GM08714 (cell line): Measurements from ENCODE around the gene PRPF40A.

ENCODE experiments used
- H3K4me3 ChIP-seq: fragments of 200-500 bp; sonication (Bioruptor generic); 2 replicates; pipeline ENCODE4 v1.5.1; 2014; ENCODE audit warnings: mild to moderate bottlenecking, low read length, inconsistent platforms
- ZNF274 ChIP-seq: IDR thresholded peaks from 2 replicates; pipeline ENCODE4 v1.6.1; 2012; ENCODE audit warnings: mild to moderate bottlenecking, low read depth, low read length

Gene PRPF40A

GRCh38 chr2:152607793-152608300 lies 109.4 kb downstream of the PRPF40A start:
- H3K4me3 ChIP-seq = no peak overlapping the region
- no peak for TF ChIP-seq ZNF274

- TF ChIP-seq ZNF274 = no peak
- H3K4me3 ChIP-seq = no peak overlapping the region
Measured at GRCh38 chr2:152606941-152607340, 110.3 kb downstream of the PRPF40A start.

- no peak overlapping the region for H3K4me3 ChIP-seq
- TF ChIP-seq ZNF274 = no peak
Measured at GRCh38 chr2:152606081-152606480, 111.2 kb downstream of the PRPF40A start.

- TF ChIP-seq ZNF274 = no peak
- H3K4me3 ChIP-seq = no peak overlapping the region
Measured at GRCh38 chr2:152603166-152603565, 114.1 kb downstream of the PRPF40A start.

GRCh38 chr2:152602750-152603149 lies 114.5 kb downstream of the PRPF40A start:
- H3K4me3 ChIP-seq = no peak overlapping the region
- TF ChIP-seq ZNF274 = no peak
